ENCODE results near the gene SIPA1L2.

DNA sequence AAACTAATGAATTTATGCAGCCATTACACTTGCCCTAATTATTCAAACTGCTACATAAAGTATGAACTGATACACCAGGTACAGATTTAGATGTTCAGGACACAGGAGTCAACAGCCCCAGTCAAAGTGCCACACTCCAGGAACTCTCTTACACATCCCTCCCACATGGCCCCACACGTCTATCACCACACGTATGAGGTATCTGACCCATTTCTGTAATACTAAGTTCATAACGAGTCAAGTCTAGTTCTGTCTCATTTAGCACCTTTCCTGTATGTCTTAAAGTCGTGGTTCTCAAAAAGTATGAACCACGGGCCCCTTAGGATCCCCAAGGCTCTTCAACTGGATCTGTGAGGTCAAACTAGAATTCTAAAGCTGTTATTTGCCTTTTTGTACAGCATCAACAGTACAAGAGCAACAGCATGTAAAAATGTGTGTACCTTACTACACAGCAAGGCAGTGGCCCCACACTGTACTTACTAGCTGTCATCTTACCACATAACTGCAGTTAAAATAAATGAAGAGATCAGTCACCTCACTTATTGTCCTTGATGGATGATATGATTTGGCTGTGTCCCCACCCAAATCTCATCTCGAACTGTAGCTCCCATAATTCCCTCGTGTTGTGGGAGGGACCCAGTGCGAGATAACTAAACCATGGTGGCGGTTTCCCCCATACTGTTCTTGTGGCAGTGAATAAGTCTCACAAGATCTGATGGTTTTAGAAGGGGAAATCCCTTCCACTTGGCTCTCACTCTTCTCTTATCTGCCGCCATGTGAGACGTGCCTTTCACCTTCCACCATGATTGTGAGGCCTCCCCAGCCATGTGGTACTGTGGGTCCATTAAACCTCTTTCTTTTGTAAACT is 42.6 kb downstream of the SIPA1L2 start:
- TF ChIP-seq, protein P1, sequence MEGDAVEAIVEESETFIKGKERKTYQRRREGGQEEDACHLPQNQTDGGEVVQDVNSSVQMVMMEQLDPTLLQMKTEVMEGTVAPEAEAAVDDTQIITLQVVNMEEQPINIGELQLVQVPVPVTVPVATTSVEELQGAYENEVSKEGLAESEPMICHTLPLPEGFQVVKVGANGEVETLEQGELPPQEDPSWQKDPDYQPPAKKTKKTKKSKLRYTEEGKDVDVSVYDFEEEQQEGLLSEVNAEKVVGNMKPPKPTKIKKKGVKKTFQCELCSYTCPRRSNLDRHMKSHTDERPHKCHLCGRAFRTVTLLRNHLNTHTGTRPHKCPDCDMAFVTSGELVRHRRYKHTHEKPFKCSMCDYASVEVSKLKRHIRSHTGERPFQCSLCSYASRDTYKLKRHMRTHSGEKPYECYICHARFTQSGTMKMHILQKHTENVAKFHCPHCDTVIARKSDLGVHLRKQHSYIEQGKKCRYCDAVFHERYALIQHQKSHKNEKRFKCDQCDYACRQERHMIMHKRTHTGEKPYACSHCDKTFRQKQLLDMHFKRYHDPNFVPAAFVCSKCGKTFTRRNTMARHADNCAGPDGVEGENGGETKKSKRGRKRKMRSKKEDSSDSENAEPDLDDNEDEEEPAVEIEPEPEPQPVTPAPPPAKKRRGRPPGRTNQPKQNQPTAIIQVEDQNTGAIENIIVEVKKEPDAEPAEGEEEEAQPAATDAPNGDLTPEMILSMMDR (IDR thresholded peaks at IDR 0.05; ENCODE audit: insufficient read depth, low read depth, low read length), result no peak
- TF ChIP-seq EZH2 (IDR thresholded peaks at IDR 0.05; ENCODE audit: insufficient read depth, low read length), result no peak
